DOHH2 (cell line): ENCODE data around the gene NT5C1B.

Source experiments
- EZH2phosphoT487 ChIP-seq: fragments of 200-600 bp; sonication (generic); IDR thresholded peaks from 2 replicates; pipeline ENCODE4 v1.6.1; 2017; ENCODE audit warnings: borderline replicate concordance, mild to moderate bottlenecking, antibody characterized with exemption, low read length, moderate library complexity, mixed read lengths
- TF ChIP-seq, protein P1 (sequence below): fragments of 200-600 bp; sonication (generic); IDR thresholded peaks from one replicate; pipeline ENCODE4 v1.5.1; 2014; ENCODE audit warnings: antibody characterized with exemption, mild to moderate bottlenecking, low read depth, low read length; ENCODE audit not compliant: poor library complexity, severe bottlenecking

DNA sequence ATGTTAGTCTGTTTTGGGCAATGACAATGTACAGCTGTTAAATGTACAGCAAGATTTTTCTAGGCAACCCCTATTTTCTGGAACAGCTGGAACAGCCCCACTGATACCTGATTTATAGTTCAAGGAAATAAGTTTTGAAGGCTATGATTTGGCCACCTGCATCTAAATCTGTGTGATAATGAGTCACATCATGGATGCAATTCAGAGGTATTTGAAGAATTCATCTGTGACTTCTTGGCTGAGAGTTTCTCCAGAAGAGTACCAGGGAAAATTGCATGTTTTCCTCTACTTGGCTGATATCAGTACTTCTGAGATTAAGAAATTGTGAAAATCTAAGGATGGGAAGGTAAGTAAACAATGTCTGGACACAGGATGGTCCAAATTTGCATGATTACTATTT is 40.7 kb upstream of the NT5C1B start:
- TF ChIP-seq, protein P1, sequence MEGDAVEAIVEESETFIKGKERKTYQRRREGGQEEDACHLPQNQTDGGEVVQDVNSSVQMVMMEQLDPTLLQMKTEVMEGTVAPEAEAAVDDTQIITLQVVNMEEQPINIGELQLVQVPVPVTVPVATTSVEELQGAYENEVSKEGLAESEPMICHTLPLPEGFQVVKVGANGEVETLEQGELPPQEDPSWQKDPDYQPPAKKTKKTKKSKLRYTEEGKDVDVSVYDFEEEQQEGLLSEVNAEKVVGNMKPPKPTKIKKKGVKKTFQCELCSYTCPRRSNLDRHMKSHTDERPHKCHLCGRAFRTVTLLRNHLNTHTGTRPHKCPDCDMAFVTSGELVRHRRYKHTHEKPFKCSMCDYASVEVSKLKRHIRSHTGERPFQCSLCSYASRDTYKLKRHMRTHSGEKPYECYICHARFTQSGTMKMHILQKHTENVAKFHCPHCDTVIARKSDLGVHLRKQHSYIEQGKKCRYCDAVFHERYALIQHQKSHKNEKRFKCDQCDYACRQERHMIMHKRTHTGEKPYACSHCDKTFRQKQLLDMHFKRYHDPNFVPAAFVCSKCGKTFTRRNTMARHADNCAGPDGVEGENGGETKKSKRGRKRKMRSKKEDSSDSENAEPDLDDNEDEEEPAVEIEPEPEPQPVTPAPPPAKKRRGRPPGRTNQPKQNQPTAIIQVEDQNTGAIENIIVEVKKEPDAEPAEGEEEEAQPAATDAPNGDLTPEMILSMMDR: no peak
- no peak for TF ChIP-seq EZH2phosphoT487
